B cell (primary cell): Measurements from ENCODE around the gene CPNE1.

Experiments used
- CTCF ChIP-seq: fragments of 200-600 bp; IDR thresholded peaks from one replicate; pipeline ENCODE4 v1.8.0; 2022; ENCODE audit warnings: antibody characterized with exemption, mild to moderate bottlenecking
- EZH2 ChIP-seq: IDR thresholded peaks from 2 replicates; pipeline ENCODE4 v1.6.1; 2012; ENCODE audit warnings: borderline replicate concordance, low read depth, mild to moderate bottlenecking, moderate library complexity, low read length; ENCODE audit not compliant: insufficient read depth, poor library complexity, severe bottlenecking

- TF ChIP-seq CTCF (no peak), EZH2 (no peak)
Observed at GRCh38 chr20:35592339-35592974, 72.2 kb downstream of the CPNE1 start.
